Panc1 (cell line): ENCODE data around the gene FAAP100.

ENCODE experiments used
- POLR2AphosphoS5 ChIP-seq: IDR thresholded peaks from 2 replicates; pipeline ENCODE4 v1.6.1; 2012; ENCODE audit warnings: mild to moderate bottlenecking, low read depth, low read length, moderate library complexity
- TF ChIP-seq, protein P1 (sequence below), 2 experiments: IDR thresholded peaks; 2 replicates each; pipeline ENCODE4 v1.6.1; 2011 to 2012; ENCODE audit warnings: low read depth in 2 of 2, control low read depth in 1 of 2, low read length in 1 of 2, mild to moderate bottlenecking in 1 of 2, moderate library complexity in 1 of 2; ENCODE audit not compliant: insufficient read depth in 1 of 2
- TF ChIP-seq, protein P2 (sequence below): fragments of 450-650 bp; IDR thresholded peaks from 2 replicates; pipeline ENCODE4 v1.5.1; 2017; ENCODE audit warnings: mild to moderate bottlenecking

DNA sequence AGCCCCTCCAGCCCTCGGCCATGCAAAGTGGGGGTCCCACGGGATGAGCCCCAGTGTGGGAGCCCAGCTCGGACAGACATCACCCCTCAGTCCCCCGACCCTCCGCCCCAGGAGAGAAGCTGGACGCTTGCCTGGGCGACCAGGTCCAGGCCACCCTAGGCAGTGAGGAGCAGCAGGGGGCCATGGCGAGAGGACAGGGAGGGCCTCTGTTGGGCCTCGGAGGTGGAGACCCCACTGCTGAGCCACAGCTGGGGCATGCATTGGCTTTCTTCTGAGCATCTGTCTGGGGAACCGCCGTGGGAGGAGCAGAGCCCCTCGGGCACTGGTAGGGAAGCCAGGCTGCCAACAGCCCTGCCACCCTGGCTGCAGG lies 52.6 kb downstream of the FAAP100 start:
- TF ChIP-seq POLR2AphosphoS5: no peak
- TF ChIP-seq, protein P1, sequence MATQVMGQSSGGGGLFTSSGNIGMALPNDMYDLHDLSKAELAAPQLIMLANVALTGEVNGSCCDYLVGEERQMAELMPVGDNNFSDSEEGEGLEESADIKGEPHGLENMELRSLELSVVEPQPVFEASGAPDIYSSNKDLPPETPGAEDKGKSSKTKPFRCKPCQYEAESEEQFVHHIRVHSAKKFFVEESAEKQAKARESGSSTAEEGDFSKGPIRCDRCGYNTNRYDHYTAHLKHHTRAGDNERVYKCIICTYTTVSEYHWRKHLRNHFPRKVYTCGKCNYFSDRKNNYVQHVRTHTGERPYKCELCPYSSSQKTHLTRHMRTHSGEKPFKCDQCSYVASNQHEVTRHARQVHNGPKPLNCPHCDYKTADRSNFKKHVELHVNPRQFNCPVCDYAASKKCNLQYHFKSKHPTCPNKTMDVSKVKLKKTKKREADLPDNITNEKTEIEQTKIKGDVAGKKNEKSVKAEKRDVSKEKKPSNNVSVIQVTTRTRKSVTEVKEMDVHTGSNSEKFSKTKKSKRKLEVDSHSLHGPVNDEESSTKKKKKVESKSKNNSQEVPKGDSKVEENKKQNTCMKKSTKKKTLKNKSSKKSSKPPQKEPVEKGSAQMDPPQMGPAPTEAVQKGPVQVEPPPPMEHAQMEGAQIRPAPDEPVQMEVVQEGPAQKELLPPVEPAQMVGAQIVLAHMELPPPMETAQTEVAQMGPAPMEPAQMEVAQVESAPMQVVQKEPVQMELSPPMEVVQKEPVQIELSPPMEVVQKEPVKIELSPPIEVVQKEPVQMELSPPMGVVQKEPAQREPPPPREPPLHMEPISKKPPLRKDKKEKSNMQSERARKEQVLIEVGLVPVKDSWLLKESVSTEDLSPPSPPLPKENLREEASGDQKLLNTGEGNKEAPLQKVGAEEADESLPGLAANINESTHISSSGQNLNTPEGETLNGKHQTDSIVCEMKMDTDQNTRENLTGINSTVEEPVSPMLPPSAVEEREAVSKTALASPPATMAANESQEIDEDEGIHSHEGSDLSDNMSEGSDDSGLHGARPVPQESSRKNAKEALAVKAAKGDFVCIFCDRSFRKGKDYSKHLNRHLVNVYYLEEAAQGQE (IDR thresholded peaks at IDR 0.05; ENCODE audit: insufficient read depth in 1 of 2, low read depth in 2 of 2, low read length in 1 of 2): no peak
- TF ChIP-seq, protein P2, sequence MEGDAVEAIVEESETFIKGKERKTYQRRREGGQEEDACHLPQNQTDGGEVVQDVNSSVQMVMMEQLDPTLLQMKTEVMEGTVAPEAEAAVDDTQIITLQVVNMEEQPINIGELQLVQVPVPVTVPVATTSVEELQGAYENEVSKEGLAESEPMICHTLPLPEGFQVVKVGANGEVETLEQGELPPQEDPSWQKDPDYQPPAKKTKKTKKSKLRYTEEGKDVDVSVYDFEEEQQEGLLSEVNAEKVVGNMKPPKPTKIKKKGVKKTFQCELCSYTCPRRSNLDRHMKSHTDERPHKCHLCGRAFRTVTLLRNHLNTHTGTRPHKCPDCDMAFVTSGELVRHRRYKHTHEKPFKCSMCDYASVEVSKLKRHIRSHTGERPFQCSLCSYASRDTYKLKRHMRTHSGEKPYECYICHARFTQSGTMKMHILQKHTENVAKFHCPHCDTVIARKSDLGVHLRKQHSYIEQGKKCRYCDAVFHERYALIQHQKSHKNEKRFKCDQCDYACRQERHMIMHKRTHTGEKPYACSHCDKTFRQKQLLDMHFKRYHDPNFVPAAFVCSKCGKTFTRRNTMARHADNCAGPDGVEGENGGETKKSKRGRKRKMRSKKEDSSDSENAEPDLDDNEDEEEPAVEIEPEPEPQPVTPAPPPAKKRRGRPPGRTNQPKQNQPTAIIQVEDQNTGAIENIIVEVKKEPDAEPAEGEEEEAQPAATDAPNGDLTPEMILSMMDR: no peak
